ENCODE data around the gene PYGM. TPM values are rescaled to one million over a fixed set of nuclear protein-coding genes. Genes with fewer than 3 reads are reported as not detected.

Gene PYGM
- total and polyA plus RNA-seq, 7 experiments from 2014 or later, result 0.26 to 16.2 (median 12.3) TPM

GRCh38 chr11:64720167-64720566 is 39.6 kb downstream of the PYGM start:
- Mint-ChIP-seq H3K4me1 (peaks cover 0 to 17% (median 12%) of the 10 kb centered on the region in 7 donors), H3K36me3 (no peaks in the 10 kb centered on the region), H3K27ac (peak overlapping the region in 1 of 9 donors; percentile 30), H3K27me3 (peaks cover 22 to 73% (median 42%) of the 10 kb centered on the region in 5 donors), H3K4me3 (peak overlapping the region in 2 of 10 donors; percentile 25 to 34), H3K9me3 (no peaks in the 10 kb centered on the region)
- Histone ChIP-seq H3K27ac (ENCODE audit: low read depth, low read length) (no peak overlapping the region), H3K4me1 (ENCODE audit: control insufficient read depth in 2 of 2, insufficient read depth in 2 of 2, low read length in 2 of 2) (peaks cover 0 to 5% of the 10 kb centered on the region in 2 donors), H3K36me3 (ENCODE audit: control insufficient read depth in 2 of 3, insufficient read depth in 3 of 3, low read length in 3 of 3) (no peaks in the 10 kb centered on the region), H3K27me3 (ENCODE audit: control insufficient read depth in 2 of 2, insufficient read depth in 2 of 2, low read length in 2 of 2) (peaks cover 2 to 5% of the 10 kb centered on the region in 2 donors), H3K9me3 (ENCODE audit: control insufficient read depth in 2 of 3, low read length in 3 of 3) (no peaks in the 10 kb centered on the region), H3K4me3 (ENCODE audit: low read length) (no peak overlapping the region)
- ChIA-PET CTCF (interaction anchor here (1.4 kb wide), 1 partner anchor 24 kb away, joined by 5 read pairs; the partner anchor contains the start of gene RASGRP2), POLR2A (interaction anchor here (1.1 kb wide), 1 partner anchor 13 kb away, joined by 3 read pairs; no protein-coding TSS in a partner anchor)
- intact Hi-C loops (cut with micrococcal nuclease), result no loop called here
- DNase-seq, result no peak
- ATAC-seq, result no peak

GRCh38 chr11:64719406-64719805 is 40.4 kb downstream of the PYGM start:
- Histone ChIP-seq H3K9me3 (ENCODE audit: control insufficient read depth in 2 of 3, low read length in 3 of 3) (no peaks in the 10 kb centered on the region), H3K4me3 (ENCODE audit: low read length) (no peak overlapping the region), H3K36me3 (ENCODE audit: control insufficient read depth in 2 of 3, insufficient read depth in 3 of 3, low read length in 3 of 3) (no peaks in the 10 kb centered on the region), H3K4me1 (ENCODE audit: control insufficient read depth in 2 of 2, insufficient read depth in 2 of 2, low read length in 2 of 2) (peaks cover 0 to 5% of the 10 kb centered on the region in 2 donors), H3K27me3 (ENCODE audit: control insufficient read depth in 2 of 2, insufficient read depth in 2 of 2, low read length in 2 of 2) (peaks cover 2 to 9% of the 10 kb centered on the region in 2 donors), H3K27ac (ENCODE audit: low read depth, low read length) (no peak overlapping the region)
- intact Hi-C loops (cut with micrococcal nuclease), result no loop called here
- DNase-seq (no peak), ATAC-seq (no peak)
- peaks cover 0 to 17% (median 7%) of the 10 kb centered on the region in 7 donors for H3K4me1 Mint-ChIP-seq
- POLR2A ChIA-PET, result interaction anchor here (1.1 kb wide), 1 partner anchor 13 kb away, joined by 3 read pairs; no protein-coding TSS in a partner anchor
- CTCF ChIA-PET, result interaction anchor here (1.0 to 1.4 kb wide), 2 partner anchors 25 to 31 kb away, joined by 4 to 5 read pairs; partner anchors contain the start of gene RASGRP2
- no peak overlapping the region for H3K4me3 Mint-ChIP-seq
- no peaks in the 10 kb centered on the region for H3K36me3 Mint-ChIP-seq
- H3K9me3 Mint-ChIP-seq, result no peaks in the 10 kb centered on the region
- H3K27ac Mint-ChIP-seq, result no peak overlapping the region
- H3K27me3 Mint-ChIP-seq, result peaks cover 29 to 80% (median 50%) of the 10 kb centered on the region in 5 donors

- no peak overlapping the region for H3K27ac ChIP-seq (ENCODE audit: low read depth, low read length)
- Mint-ChIP-seq H3K4me3 (no peak overlapping the region), H3K4me1 (peaks cover 0 to 11% (median 6%) of the 10 kb centered on the region in 7 donors), H3K27ac (no peak overlapping the region), H3K9me3 (peaks cover 0 to 1% (median 0%) of the 10 kb centered on the region in 11 donors), H3K27me3 (peaks cover 36 to 87% (median 56%) of the 10 kb centered on the region in 5 donors), H3K36me3 (no peaks in the 10 kb centered on the region)
- H3K27me3 ChIP-seq (ENCODE audit: control insufficient read depth in 2 of 2, insufficient read depth in 2 of 2, low read length in 2 of 2), result peaks cover 2 to 12% of the 10 kb centered on the region in 2 donors
- ChIA-PET POLR2A (no interaction called here), CTCF (interaction anchor here (1.0 to 1.4 kb wide), 2 partner anchors 25 to 30 kb away, joined by 4 to 5 read pairs; partner anchors contain the start of gene RASGRP2)
- intact Hi-C loops (cut with micrococcal nuclease), result no loop called here
- H3K36me3 ChIP-seq (ENCODE audit: control insufficient read depth in 2 of 3, insufficient read depth in 3 of 3, low read length in 3 of 3), result no peaks in the 10 kb centered on the region
- H3K4me3 ChIP-seq (ENCODE audit: low read length), result no peak overlapping the region
- no peaks in the 10 kb centered on the region for H3K9me3 ChIP-seq (ENCODE audit: control insufficient read depth in 2 of 3, low read length in 3 of 3)
- ATAC-seq (no peak), DNase-seq (no peak)
- H3K4me1 ChIP-seq (ENCODE audit: control insufficient read depth in 2 of 2, insufficient read depth in 2 of 2, low read length in 2 of 2), result peaks cover 0 to 3% of the 10 kb centered on the region in 2 donors
Measured at GRCh38 chr11:64718780-64719124, 41.0 kb downstream of the PYGM start.

DNA sequence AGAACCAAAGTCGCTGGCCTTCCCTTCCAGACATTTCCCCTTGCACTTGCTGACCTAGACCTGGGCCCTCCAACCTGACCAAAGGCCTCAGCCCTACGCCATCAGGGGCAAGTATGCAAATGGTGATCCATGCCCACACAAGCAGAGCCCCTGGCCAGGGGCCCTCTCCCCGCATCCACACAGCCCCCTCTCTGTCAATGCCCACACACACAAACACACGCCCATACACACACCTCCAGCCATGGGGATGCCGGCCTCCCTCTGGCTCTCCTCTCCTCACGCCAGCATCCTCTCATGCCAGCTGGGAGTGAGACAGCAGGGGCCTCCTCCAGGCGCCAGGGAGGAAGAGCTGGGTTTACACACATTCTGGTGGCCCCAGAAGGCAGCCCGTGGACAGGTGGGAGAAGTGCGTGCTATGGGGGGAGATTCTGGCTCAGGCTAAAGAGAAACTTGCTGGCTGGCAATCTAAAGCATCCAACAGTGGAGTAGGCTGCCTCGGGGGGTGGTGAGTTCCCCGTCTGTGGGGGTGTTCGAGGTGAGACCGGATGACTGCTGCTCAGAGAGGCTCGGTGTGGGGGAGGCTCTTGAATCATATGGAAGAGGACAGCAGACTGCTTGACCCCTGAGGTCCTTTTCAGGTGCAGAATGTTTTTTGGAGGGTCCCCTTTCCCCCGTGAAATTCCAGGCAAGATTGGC is 41.5 kb downstream of the PYGM start:
- no peak for ATAC-seq
- no peaks in the 10 kb centered on the region for H3K36me3 Mint-ChIP-seq
- H3K9me3 Mint-ChIP-seq, result peaks cover 0 to 1% (median 0%) of the 10 kb centered on the region in 11 donors
- no peak overlapping the region for H3K27ac Mint-ChIP-seq
- DNase-seq, result no peak
- Histone ChIP-seq H3K27ac (ENCODE audit: low read depth, low read length) (no peak overlapping the region), H3K9me3 (ENCODE audit: control insufficient read depth in 2 of 3, low read length in 3 of 3) (no peaks in the 10 kb centered on the region), H3K27me3 (ENCODE audit: control insufficient read depth in 2 of 2, insufficient read depth in 2 of 2, low read length in 2 of 2) (peaks cover 2 to 12% of the 10 kb centered on the region in 2 donors), H3K4me1 (ENCODE audit: control insufficient read depth in 2 of 2, insufficient read depth in 2 of 2, low read length in 2 of 2) (peaks cover 0 to under 1% of the 10 kb centered on the region in 2 donors), H3K4me3 (ENCODE audit: low read length) (no peak overlapping the region), H3K36me3 (ENCODE audit: control insufficient read depth in 2 of 3, insufficient read depth in 3 of 3, low read length in 3 of 3) (no peaks in the 10 kb centered on the region)
- peaks cover 37 to 88% (median 57%) of the 10 kb centered on the region in 5 donors for H3K27me3 Mint-ChIP-seq
- POLR2A ChIA-PET, result no interaction called here
- CTCF ChIA-PET, result no interaction called here
- intact Hi-C loops (cut with micrococcal nuclease), result no loop called here
- no peak overlapping the region for H3K4me3 Mint-ChIP-seq
- peaks cover 0 to 8% (median 6%) of the 10 kb centered on the region in 7 donors for H3K4me1 Mint-ChIP-seq

DNA sequence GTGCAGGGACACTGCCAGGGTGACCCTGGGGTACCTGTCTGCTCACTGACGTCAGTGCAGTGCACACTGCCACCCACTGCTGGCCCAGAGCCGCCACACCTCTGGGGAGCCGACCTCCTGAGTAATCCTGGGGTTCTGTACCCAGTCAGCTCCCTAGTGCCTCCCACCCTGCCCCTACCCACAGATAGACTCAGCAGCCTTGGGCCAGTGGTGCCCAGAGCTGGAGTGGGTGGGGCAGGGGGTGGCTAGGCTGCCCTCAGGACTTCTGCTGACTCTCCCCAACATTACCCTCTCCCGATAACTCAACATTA is 42.6 kb downstream of the PYGM start:
- H3K36me3 Mint-ChIP-seq, result no peaks in the 10 kb centered on the region
- no peak for DNase-seq
- H3K4me1 Mint-ChIP-seq, result peaks cover 2 to 11% (median 8%) of the 10 kb centered on the region in 7 donors
- intact Hi-C loops (cut with micrococcal nuclease), result no loop called here
- Histone ChIP-seq H3K36me3 (ENCODE audit: control insufficient read depth in 2 of 3, insufficient read depth in 3 of 3, low read length in 3 of 3) (no peaks in the 10 kb centered on the region), H3K4me1 (ENCODE audit: control insufficient read depth in 2 of 2, insufficient read depth in 2 of 2, low read length in 2 of 2) (peaks cover 0 to 4% of the 10 kb centered on the region in 2 donors), H3K27me3 (ENCODE audit: control insufficient read depth in 2 of 2, insufficient read depth in 2 of 2, low read length in 2 of 2) (peaks cover 2 to 11% of the 10 kb centered on the region in 2 donors), H3K9me3 (ENCODE audit: control insufficient read depth in 2 of 3, low read length in 3 of 3) (no peaks in the 10 kb centered on the region), H3K27ac (ENCODE audit: low read depth, low read length) (no peak overlapping the region), H3K4me3 (ENCODE audit: low read length) (no peak overlapping the region)
- no peak overlapping the region for H3K4me3 Mint-ChIP-seq
- peaks cover 0 to 1% (median 0%) of the 10 kb centered on the region in 11 donors for H3K9me3 Mint-ChIP-seq
- peak overlapping the region in 1 of 9 donors; percentile 59 for H3K27ac Mint-ChIP-seq
- POLR2A ChIA-PET, result interaction anchor here (0.6 kb wide), 1 partner anchor 43 kb away, joined by 4 read pairs; no protein-coding TSS in a partner anchor
- CTCF ChIA-PET, result no interaction called here
- peaks cover 39 to 86% (median 56%) of the 10 kb centered on the region in 5 donors for H3K27me3 Mint-ChIP-seq
- ATAC-seq, result no peak

DNA sequence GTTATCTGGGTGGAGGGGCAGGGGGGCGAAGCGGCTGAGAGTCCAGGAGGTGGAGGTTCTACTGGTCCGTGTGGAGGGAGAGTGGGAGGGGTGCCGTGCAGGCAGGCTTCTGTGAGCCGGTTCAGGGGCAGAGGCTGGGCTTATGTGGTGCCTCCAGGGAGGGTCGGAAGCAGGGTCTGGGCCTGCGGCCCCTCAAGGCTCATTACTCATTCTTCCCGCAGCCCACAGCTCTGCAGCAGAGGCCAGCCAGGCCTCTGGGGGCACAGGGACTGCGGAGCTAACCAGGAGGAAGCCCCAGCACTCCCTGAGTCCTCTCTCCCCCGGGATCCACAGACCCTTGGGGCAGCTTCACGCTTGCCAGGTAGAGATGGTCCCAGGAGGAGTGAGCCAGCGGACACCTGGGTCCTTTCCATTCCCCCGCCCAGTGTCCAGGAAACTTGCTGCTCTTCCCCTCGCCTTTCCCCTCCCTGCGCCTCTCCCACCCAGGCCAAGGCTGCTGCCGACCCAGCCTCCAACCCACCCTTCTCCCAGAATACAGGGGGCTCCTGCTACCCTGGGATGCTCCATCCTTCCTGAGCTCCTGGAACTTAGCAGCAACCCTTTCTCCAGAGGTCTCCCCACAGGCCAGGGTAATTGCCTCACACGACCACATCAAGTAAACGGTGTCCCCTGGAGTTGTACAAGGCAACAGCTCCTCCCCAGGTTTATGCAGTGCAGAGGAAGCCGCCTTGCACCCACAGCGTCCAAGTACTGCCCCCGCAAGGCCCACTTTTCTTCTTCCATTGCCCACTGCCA is 43.1 kb downstream of the PYGM start:
- Histone ChIP-seq H3K4me3 (ENCODE audit: low read length) (no peak overlapping the region), H3K27ac (ENCODE audit: low read depth, low read length) (no peak overlapping the region), H3K9me3 (ENCODE audit: control insufficient read depth in 2 of 3, low read length in 3 of 3) (no peaks in the 10 kb centered on the region), H3K36me3 (ENCODE audit: control insufficient read depth in 2 of 3, insufficient read depth in 3 of 3, low read length in 3 of 3) (no peaks in the 10 kb centered on the region), H3K27me3 (ENCODE audit: control insufficient read depth in 2 of 2, insufficient read depth in 2 of 2, low read length in 2 of 2) (peaks cover 2 to 15% of the 10 kb centered on the region in 2 donors), H3K4me1 (ENCODE audit: control insufficient read depth in 2 of 2, insufficient read depth in 2 of 2, low read length in 2 of 2) (peaks cover 0 to 4% of the 10 kb centered on the region in 2 donors)
- no peak for ATAC-seq
- no peak overlapping the region for H3K4me3 Mint-ChIP-seq
- H3K27ac Mint-ChIP-seq, result no peak overlapping the region
- ChIA-PET POLR2A (interaction anchor here (0.6 kb wide), 1 partner anchor 44 kb away, joined by 4 read pairs; no protein-coding TSS in a partner anchor), CTCF (no interaction called here)
- peaks cover 44 to 86% (median 56%) of the 10 kb centered on the region in 5 donors for H3K27me3 Mint-ChIP-seq
- DNase-seq, result no peak
- intact Hi-C loops (cut with micrococcal nuclease), result no loop called here
- no peaks in the 10 kb centered on the region for H3K36me3 Mint-ChIP-seq
- peaks cover 8 to 16% (median 13%) of the 10 kb centered on the region in 7 donors for H3K4me1 Mint-ChIP-seq
- H3K9me3 Mint-ChIP-seq, result peaks cover 0 to 2% (median 0%) of the 10 kb centered on the region in 11 donors
